ENCODE results near the gene GLYATL1.
"Not testable (repeated sequence)": the region's sequence is repeated elsewhere in the genome, so short reads cannot be mapped to it uniquely, and the experiment has no call there.

The GLYATL1 gene

DNA sequence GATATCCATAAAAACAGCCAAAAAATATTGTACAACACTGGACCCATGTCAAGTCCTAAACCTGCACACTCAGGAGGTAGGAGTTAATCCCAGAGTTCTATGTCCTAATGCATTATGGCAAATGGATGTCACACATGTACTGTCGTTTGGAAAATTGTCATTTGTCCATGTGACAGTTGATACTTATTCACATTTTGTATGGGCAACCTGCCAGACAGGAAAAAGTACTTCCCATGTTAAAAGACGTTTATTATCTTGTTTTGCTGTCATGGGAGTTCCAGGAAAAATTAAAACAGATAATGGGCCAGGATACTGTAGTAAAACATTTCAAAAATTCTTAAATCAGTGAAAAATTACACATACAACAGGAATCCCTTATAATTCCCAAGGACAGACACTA lies 62.7 kb downstream of the GLYATL1 start:
- H3K9me3 Mint-ChIP-seq; H3K4me3 Mint-ChIP-seq; DNase-seq (ENCODE audit: low spot score in 2 of 2); ATAC-seq; H3K36me3 Mint-ChIP-seq; H3K27ac Mint-ChIP-seq; H3K4me1 Mint-ChIP-seq: not testable (repeated sequence)

All from stimulated activated effector memory CD8-positive, alpha-beta T cell treated with anti-CD3 and anti-CD28 coated beads, Interleukin-12 subunit alpha, Interleukin-12 subunit beta, amount 100 ng/mL, for 72 hours (primary cell).